K562 (cell line): ENCODE data around the gene TPX2. TPM values are rescaled to one million over a fixed set of nuclear protein-coding genes. Genes with fewer than 3 reads are reported as not detected.

Experiments
- ATF7 ChIP-seq: fragments of 450-650 bp; IDR thresholded peaks from 2 replicates; pipeline ENCODE4 v1.7.1; 2014; ENCODE audit warnings: mild to moderate bottlenecking, moderate library complexity
- CAMTA2 ChIP-seq: fragments of 250-450 bp; sonication (Bioruptor Pico); conservative IDR thresholded peaks from 2 replicates; pipeline ENCODE4 v1.5.1; 2022
- CEBPG ChIP-seq, 3 experiments: fragments of 200-800 bp in 1 of 3; sonication (Bioruptor generic) in 1 of 3; sonication (generic) in 1 of 3; formaldehyde crosslinking in 1 of 3; IDR thresholded peaks in 2 of 3; conservative IDR thresholded peaks in 1 of 3; 2 replicates each; pipeline versions ENCODE4 v1.6.1 to v1.8.0; 2016 to 2022; ENCODE audit warnings: missing compliant biosample characterization in 2 of 3, missing genetic modification characterization in 2 of 3, mild to moderate bottlenecking in 1 of 3, missing genetic modification reagents in 1 of 3
- CSDE1 ChIP-seq, 2 experiments: fragments of 450-650 bp; IDR thresholded peaks; 2 replicates each; pipeline ENCODE4 v1.6.1; 2016; ENCODE audit warnings: mild to moderate bottlenecking in 1 of 2
- CUX1 ChIP-seq: fragments of 200-800 bp; sonication (Bioruptor generic); IDR thresholded peaks from 2 replicates; pipeline ENCODE4 v1.6.1; 2016; ENCODE audit warnings: missing genetic modification characterization, missing compliant biosample characterization
- ESRRB ChIP-seq: fragments of 250-450 bp; sonication (Bioruptor Pico); IDR thresholded peaks from 2 replicates; pipeline ENCODE4 v1.5.0; 2020; ENCODE audit warnings: mild to moderate bottlenecking, moderate library complexity, borderline replicate concordance
- GATAD2B ChIP-seq: fragments of 450-650 bp; IDR thresholded peaks from 2 replicates; pipeline ENCODE4 v1.6.1; 2017; ENCODE audit warnings: mild to moderate bottlenecking, borderline replicate concordance
- U2AF1 ChIP-seq: fragments of 200-400 bp; formaldehyde crosslinking; optimal IDR thresholded peaks from 2 replicates; pipeline ENCODE3; 2017; ENCODE audit warnings: mild to moderate bottlenecking, low read depth, low read length, moderate library complexity
- U2AF2 ChIP-seq: fragments of 200-400 bp; formaldehyde crosslinking; optimal IDR thresholded peaks from 2 replicates; pipeline ENCODE3; 2017; ENCODE audit warnings: low read depth, mild to moderate bottlenecking, low read length
- ZSCAN32 ChIP-seq: fragments of 450-650 bp; formaldehyde crosslinking; IDR thresholded peaks from 2 replicates; pipeline ENCODE4 v1.4.0; 2020; ENCODE audit warnings: mild to moderate bottlenecking, moderate library complexity
- polyA plus RNA-seq, 8 experiments: library from polyadenylated mRNA; depleted of rRNA in 4 of 8; stranded (reverse) in 5 of 8; unstranded in 3 of 8; fragments of >200 nt; fragmentation: Nextera tagmentation in 2 of 8; fragmentation: Illumina TruSeq in 1 of 8; extraction: Ambion mirVana in 2 of 8; extraction: Trizol in 1 of 8; gene quantifications; 2 replicates each; pipeline versions ENCODE4 v1.2.1 to v1.2.3, GENCODE V29; 2011 to 2014; ENCODE audit warnings: inconsistent platforms in 1 of 8, missing spikeins in 1 of 8
- total RNA-seq, 7 experiments: library from RNA; depleted of rRNA in 6 of 7; stranded (reverse); fragments of >200 nt in 6 of 7; fragmentation: Illumina TruSeq in 2 of 7; extraction: Trizol in 2 of 7; gene quantifications; 2 replicates each; pipeline versions ENCODE4 v1.2.1 to v1.2.3, GENCODE V29; 2011 to 2021; ENCODE audit warnings: low replicate concordance in 1 of 7
- TF ChIP-seq, protein P1 (sequence below), 2 experiments: IDR thresholded peaks; 2 replicates each; pipeline ENCODE4 v1.6.1; 2012; ENCODE audit warnings: improper control_type of control experiment in 2 of 2, low read depth in 2 of 2, low read length in 2 of 2, borderline replicate concordance in 1 of 2
- TF ChIP-seq, protein P2 (sequence below): fragments of 250-450 bp; sonication (Bioruptor Pico); IDR thresholded peaks from 2 replicates; pipeline ENCODE4 v1.4.0; 2020

Gene TPX2
- total and polyA plus RNA-seq, 9 of the 15 experiments (the other 6 are each of a cell fraction or from before 2014, with no cell fraction given), result 48.0 to 241 (median 133) TPM

GRCh38 chr20:31722257-31723068 lies 16.6 kb upstream of the TPX2 start, which contains the start of gene BCL2L1 (continued):
- TF ChIP-seq U2AF1 (no peak), ZSCAN32 (CRISPR knock-in tag) (no peak), U2AF2 (no peak), ESRRB (CRISPR knock-in tag) (no peak), CUX1 (no peak), CAMTA2 (CRISPR knock-in tag) (no peak), CSDE1 (IDR thresholded peaks at IDR 0.05) (no peak), CEBPG (CRISPR knock-in tag; IDR thresholded peaks at IDR 0.05) (no peak), CEBPG (tag; conservative IDR thresholded peaks at IDR 0.05 in 1 of 2, IDR thresholded peaks at IDR 0.05 in 1 of 2) (no peak), ATF7 (no peak; the same call in 1 of the 2 replicates), GATAD2B (no peak)
- TF ChIP-seq, protein P1, sequence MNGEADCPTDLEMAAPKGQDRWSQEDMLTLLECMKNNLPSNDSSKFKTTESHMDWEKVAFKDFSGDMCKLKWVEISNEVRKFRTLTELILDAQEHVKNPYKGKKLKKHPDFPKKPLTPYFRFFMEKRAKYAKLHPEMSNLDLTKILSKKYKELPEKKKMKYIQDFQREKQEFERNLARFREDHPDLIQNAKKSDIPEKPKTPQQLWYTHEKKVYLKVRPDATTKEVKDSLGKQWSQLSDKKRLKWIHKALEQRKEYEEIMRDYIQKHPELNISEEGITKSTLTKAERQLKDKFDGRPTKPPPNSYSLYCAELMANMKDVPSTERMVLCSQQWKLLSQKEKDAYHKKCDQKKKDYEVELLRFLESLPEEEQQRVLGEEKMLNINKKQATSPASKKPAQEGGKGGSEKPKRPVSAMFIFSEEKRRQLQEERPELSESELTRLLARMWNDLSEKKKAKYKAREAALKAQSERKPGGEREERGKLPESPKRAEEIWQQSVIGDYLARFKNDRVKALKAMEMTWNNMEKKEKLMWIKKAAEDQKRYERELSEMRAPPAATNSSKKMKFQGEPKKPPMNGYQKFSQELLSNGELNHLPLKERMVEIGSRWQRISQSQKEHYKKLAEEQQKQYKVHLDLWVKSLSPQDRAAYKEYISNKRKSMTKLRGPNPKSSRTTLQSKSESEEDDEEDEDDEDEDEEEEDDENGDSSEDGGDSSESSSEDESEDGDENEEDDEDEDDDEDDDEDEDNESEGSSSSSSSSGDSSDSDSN (IDR thresholded peaks at IDR 0.05; ENCODE audit: borderline replicate concordance in 1 of 2, low read depth in 2 of 2, low read length in 2 of 2), result peak in 1 of 2 experiments; percentile 98; a peak in 2 of 4 replicates
- TF ChIP-seq, protein P2, sequence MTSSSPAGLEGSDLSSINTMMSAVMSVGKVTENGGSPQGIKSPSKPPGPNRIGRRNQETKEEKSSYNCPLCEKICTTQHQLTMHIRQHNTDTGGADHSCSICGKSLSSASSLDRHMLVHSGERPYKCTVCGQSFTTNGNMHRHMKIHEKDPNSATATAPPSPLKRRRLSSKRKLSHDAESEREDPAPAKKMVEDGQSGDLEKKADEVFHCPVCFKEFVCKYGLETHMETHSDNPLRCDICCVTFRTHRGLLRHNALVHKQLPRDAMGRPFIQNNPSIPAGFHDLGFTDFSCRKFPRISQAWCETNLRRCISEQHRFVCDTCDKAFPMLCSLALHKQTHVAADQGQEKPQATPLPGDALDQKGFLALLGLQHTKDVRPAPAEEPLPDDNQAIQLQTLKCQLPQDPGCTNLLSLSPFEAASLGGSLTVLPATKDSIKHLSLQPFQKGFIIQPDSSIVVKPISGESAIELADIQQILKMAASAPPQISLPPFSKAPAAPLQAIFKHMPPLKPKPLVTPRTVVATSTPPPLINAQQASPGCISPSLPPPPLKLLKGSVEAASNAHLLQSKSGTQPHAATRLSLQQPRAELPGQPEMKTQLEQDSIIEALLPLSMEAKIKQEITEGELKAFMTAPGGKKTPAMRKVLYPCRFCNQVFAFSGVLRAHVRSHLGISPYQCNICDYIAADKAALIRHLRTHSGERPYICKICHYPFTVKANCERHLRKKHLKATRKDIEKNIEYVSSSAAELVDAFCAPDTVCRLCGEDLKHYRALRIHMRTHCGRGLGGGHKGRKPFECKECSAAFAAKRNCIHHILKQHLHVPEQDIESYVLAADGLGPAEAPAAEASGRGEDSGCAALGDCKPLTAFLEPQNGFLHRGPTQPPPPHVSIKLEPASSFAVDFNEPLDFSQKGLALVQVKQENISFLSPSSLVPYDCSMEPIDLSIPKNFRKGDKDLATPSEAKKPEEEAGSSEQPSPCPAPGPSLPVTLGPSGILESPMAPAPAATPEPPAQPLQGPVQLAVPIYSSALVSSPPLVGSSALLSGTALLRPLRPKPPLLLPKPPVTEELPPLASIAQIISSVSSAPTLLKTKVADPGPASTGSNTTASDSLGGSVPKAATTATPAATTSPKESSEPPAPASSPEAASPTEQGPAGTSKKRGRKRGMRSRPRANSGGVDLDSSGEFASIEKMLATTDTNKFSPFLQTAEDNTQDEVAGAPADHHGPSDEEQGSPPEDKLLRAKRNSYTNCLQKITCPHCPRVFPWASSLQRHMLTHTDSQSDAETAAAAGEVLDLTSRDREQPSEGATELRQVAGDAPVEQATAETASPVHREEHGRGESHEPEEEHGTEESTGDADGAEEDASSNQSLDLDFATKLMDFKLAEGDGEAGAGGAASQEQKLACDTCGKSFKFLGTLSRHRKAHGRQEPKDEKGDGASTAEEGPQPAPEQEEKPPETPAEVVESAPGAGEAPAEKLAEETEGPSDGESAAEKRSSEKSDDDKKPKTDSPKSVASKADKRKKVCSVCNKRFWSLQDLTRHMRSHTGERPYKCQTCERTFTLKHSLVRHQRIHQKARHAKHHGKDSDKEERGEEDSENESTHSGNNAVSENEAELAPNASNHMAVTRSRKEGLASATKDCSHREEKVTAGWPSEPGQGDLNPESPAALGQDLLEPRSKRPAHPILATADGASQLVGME (CRISPR knock-in tag), result 0 out of 2 replicates have a peak, but pooled peaks have one; percentile 49
